ENCODE data around the gene ALPL. TPM values are rescaled to one million over a fixed set of nuclear protein-coding genes. Genes with fewer than 3 reads are reported as not detected.

The ALPL gene
- total RNA-seq, 1 experiment from 2014 or later, result 84.8 TPM

- no peak overlapping the region for H4K8ac ChIP-seq (replicated peaks; ENCODE audit: insufficient read length, low read depth, low read length)
- H3K79me1 ChIP-seq (ENCODE audit: insufficient read depth, low read depth, low read length, poor library complexity, severe bottlenecking), result no peaks in the 10 kb centered on the region
- no peak overlapping the region; the same call in 1 of the 2 replicates for H3K14ac ChIP-seq (ENCODE audit: insufficient read depth, low read length)
- no peaks in the 10 kb centered on the region for H3K79me2 ChIP-seq (ENCODE audit: insufficient read depth, low read length)
- no peak overlapping the region for H2BK5ac ChIP-seq (ENCODE audit: insufficient read length, low read length)
- 0 out of 2 replicates have a peak, but pooled peaks cover 2% of the 10 kb centered on the region for H3K4me1 ChIP-seq (ENCODE audit: insufficient read depth, low read length)
- no peak overlapping the region for H4K91ac ChIP-seq (ENCODE audit: insufficient read length, low read depth, low read length)
- H2BK15ac ChIP-seq (ENCODE audit: low read depth, low read length), result no peak overlapping the region
- H2BK12ac ChIP-seq (ENCODE audit: insufficient read length, low read depth, low read length), result no peak overlapping the region
- no peak overlapping the region for H3K18ac ChIP-seq (ENCODE audit: insufficient read length, low read depth, low read length)
- no peak overlapping the region for H3K56ac ChIP-seq (ENCODE audit: insufficient read length, low read depth, low read length)
- no peak overlapping the region for H3K9ac ChIP-seq (ENCODE audit: extremely low read depth, insufficient read length, low read length)
- no CpG with 5 or more reads among the region's 13 CpGs for WGBS (ENCODE audit: extremely low coverage, insufficient read length, low lambda C conversion rate)
- no peak for TF ChIP-seq CTCF (conservative IDR thresholded peaks at IDR 0.05)
- Mint-ChIP-seq H3K4me3 (no peak overlapping the region), H3K4me1 (peaks cover 6 to 14% of the 10 kb centered on the region in 2 experiments), H3K27me3 (ENCODE audit: low read depth) (no peaks in the 10 kb centered on the region), H3K36me3 (ENCODE audit: insufficient read depth in 1 of 3, low read depth in 3 of 3) (no peaks in the 10 kb centered on the region; a peak in 2 of 7 replicates), H3K9me3 (no peaks in the 10 kb centered on the region; a peak in 1 of 5 replicates), H3K27ac (peak overlapping the region in 2 of 3 experiments; percentile 44 to 64; a peak in 2 of 7 replicates)
- no peak for DNase-seq
- H2BK120ac ChIP-seq (ENCODE audit: low read depth, low read length, poor library complexity, severe bottlenecking), result no peak overlapping the region
- H3K23ac ChIP-seq (ENCODE audit: insufficient read length, low read depth, low read length), result no peak overlapping the region
- no peaks in the 10 kb centered on the region for H3K27me3 ChIP-seq (ENCODE audit: insufficient read depth, low read length)
- no peak overlapping the region for H4K5ac ChIP-seq (ENCODE audit: insufficient read length, low read depth, low read length)
- no peak overlapping the region for H2BK20ac ChIP-seq (ENCODE audit: low read depth, low read length, poor library complexity, severe bottlenecking)
- no peak overlapping the region for H2AFZ ChIP-seq (ENCODE audit: low read length)
- H4K20me1 ChIP-seq (ENCODE audit: control insufficient read depth, insufficient read depth, insufficient read length), result no peaks in the 10 kb centered on the region
- no peak overlapping the region for H3K4me2 ChIP-seq (ENCODE audit: insufficient read depth, insufficient read length, low read length)
- H3T11ph ChIP-seq (ENCODE audit: low read length), result no peak overlapping the region
- H2AK5ac ChIP-seq (ENCODE audit: insufficient read length, low read length), result no peak overlapping the region
- H3K4ac ChIP-seq (ENCODE audit: low read depth, low read length), result no peak overlapping the region
- H3K23me2 ChIP-seq (ENCODE audit: insufficient read length, low read depth, low read length, poor library complexity, severe bottlenecking), result no peaks in the 10 kb centered on the region
- no peaks in the 10 kb centered on the region for H3K9me3 ChIP-seq (ENCODE audit: control insufficient read depth, low read depth, low read length)
- H3K27ac ChIP-seq (ENCODE audit: insufficient read length, low read depth, low read length), result no peak overlapping the region
Measured at GRCh38 chr1:21612057-21612456, 102.8 kb downstream of the ALPL start.
